GM21619 (cell line): ENCODE measurements around the gene SHC4.
"Not testable (repeated sequence)": the region's sequence is repeated elsewhere in the genome, so short reads cannot be mapped to it uniquely, and the experiment has no call there.

Experiments used
- ATAC-seq: cut with Tn5 transposase; IDR thresholded peaks from one replicate; pipeline ENCODE4 v1.9.1; 2021; ENCODE audit not compliant: unreplicated experiment

SHC4 gene

GRCh38 chr15:48855501-48856440 lies 107.9 kb downstream of the SHC4 start:
- no peak for ATAC-seq

- not testable (repeated sequence) for ATAC-seq
Observed at GRCh38 chr15:48854434-48854833, 109.3 kb downstream of the SHC4 start.

GRCh38 chr15:48851956-48852355 lies 111.8 kb downstream of the SHC4 start:
- no peak for ATAC-seq

GRCh38 chr15:48850648-48851047 lies 113.1 kb downstream of the SHC4 start:
- no peak for ATAC-seq

GRCh38 chr15:48845123-48845522 lies 118.6 kb downstream of the SHC4 start:
- ATAC-seq, result no peak

GRCh38 chr15:48842501-48842900 lies 121.2 kb downstream of the SHC4 start:
- ATAC-seq, result no peak

- ATAC-seq, result no peak
Observed at GRCh38 chr15:48834756-48835155, 129.0 kb downstream of the SHC4 start.

GRCh38 chr15:48833526-48834239 lies 130.0 kb downstream of the SHC4 start:
- ATAC-seq, result no peak

GRCh38 chr15:48832648-48833047 lies 131.1 kb downstream of the SHC4 start:
- no peak for ATAC-seq

- no peak for ATAC-seq
Observed at GRCh38 chr15:48828906-48829305, 134.8 kb downstream of the SHC4 start.

- no peak for ATAC-seq
Observed at GRCh38 chr15:48828471-48828870, 135.2 kb downstream of the SHC4 start.

- no peak for ATAC-seq
Observed at GRCh38 chr15:48825075-48825474, 138.6 kb downstream of the SHC4 start.

GRCh38 chr15:48823706-48824105 lies 140.0 kb downstream of the SHC4 start:
- no peak for ATAC-seq

GRCh38 chr15:48823237-48823636 lies 140.5 kb downstream of the SHC4 start:
- no peak for ATAC-seq

GRCh38 chr15:48814286-48814685 lies 149.4 kb downstream of the SHC4 start:
- no peak for ATAC-seq

GRCh38 chr15:48811325-48811958 lies 152.3 kb downstream of the SHC4 start:
- no peak for ATAC-seq

GRCh38 chr15:48810414-48811324 lies 153.1 kb downstream of the SHC4 start, which contains the start of gene CEP152:
TSS of gene CEP152 (minus strand) at chr15:48811069. CDS start at chr15:48805649, 5,420 bp downstream.
- peak; percentile 95 for ATAC-seq

GRCh38 chr15:48806151-48806550 lies 157.6 kb downstream of the SHC4 start:
- no peak for ATAC-seq

- ATAC-seq, result no peak
Observed at GRCh38 chr15:48805591-48805990, 158.1 kb downstream of the SHC4 start.

GRCh38 chr15:48803877-48804276 lies 159.8 kb downstream of the SHC4 start:
- no peak for ATAC-seq
